Caco-2 (cell line): ENCODE results near the gene AP2S1. TPM values are rescaled to one million over a fixed set of nuclear protein-coding genes. Genes with fewer than 3 reads are reported as not detected.

ENCODE experiments used
- Bru-seq: library from RNA; stranded (reverse); fragments of 400-500 nt; gene quantifications from one replicate; lab custom pipeline; 2021; lab: Mats Ljungman, UMichigan
- BruChase-seq, 2 experiments: library from RNA; stranded (reverse); fragments of 400-500 nt; gene quantifications; one replicate each; lab custom pipeline; 2021; lab: Mats Ljungman, UMichigan
- BruUV-seq: library from RNA; stranded (reverse); fragments of 400-500 nt; replicated peaks from 2 replicates; lab custom pipeline; 2021; lab: Mats Ljungman, UMichigan
- CTCF ChIA-PET: fragments of 300-600 bp; sonication (Branson Sonifier 250); formaldehyde crosslinking; loops from one replicate; lab custom pipeline; 2022; ENCODE audit warnings: antibody characterized with exemption; lab: Charles Lee
- POLR2A ChIA-PET: fragments of 300-600 bp; sonication (Branson Sonifier 250); formaldehyde crosslinking; loops from one replicate; lab custom pipeline; 2022; ENCODE audit warnings: antibody characterized with exemption; lab: Charles Lee
- DNase-seq, 2 experiments: peaks; one replicate each; pipeline versions ENCODE4 v3.0.0 to v3.0.0-alpha.2; 2020 to 2022
- H3K27me3 ChIP-seq: replicated peaks from 2 replicates; pipeline ENCODE4 v1.6.0; 2011; ENCODE audit warnings: low read length; ENCODE audit not compliant: control insufficient read depth, insufficient read depth
- H3K36me3 ChIP-seq: 2 replicates; pipeline ENCODE4 v1.5.1; 2011; ENCODE audit warnings: low read length; ENCODE audit not compliant: control insufficient read depth, insufficient read depth
- H3K4me1 ChIP-seq: fragments of 250-450 bp; sonication (Bioruptor Pico); 2 replicates; pipeline ENCODE4 v1.5.1; 2020; ENCODE audit warnings: mild to moderate bottlenecking
- H3K4me3 ChIP-seq: 2 replicates; pipeline ENCODE4 v1.5.1; 2011; ENCODE audit warnings: low read depth, mild to moderate bottlenecking, control low read depth, low read length
- H3K9me3 ChIP-seq: fragments of 250-450 bp; sonication (Bioruptor Pico); 2 replicates; pipeline ENCODE4 v1.5.1; 2020; ENCODE audit warnings: mild to moderate bottlenecking, moderate library complexity
- H3K27ac Mint-ChIP-seq: one replicate; pipeline ENCODE4 v1.8.0; 2022; ENCODE audit warnings: mixed read lengths; ENCODE audit not compliant: unreplicated experiment
- H3K27me3 Mint-ChIP-seq: one replicate; pipeline ENCODE4 v1.8.0; 2022; ENCODE audit warnings: mixed read lengths; ENCODE audit not compliant: insufficient read depth, unreplicated experiment
- H3K36me3 Mint-ChIP-seq: one replicate; pipeline ENCODE4 v1.8.0; 2022; ENCODE audit warnings: mild to moderate bottlenecking, mixed read lengths; ENCODE audit not compliant: insufficient read depth, unreplicated experiment
- H3K4me1 Mint-ChIP-seq: one replicate; pipeline ENCODE4 v1.8.0; 2022; ENCODE audit warnings: low read depth, mixed read lengths; ENCODE audit not compliant: unreplicated experiment
- H3K4me3 Mint-ChIP-seq: one replicate; pipeline ENCODE4 v1.8.0; 2022; ENCODE audit warnings: mild to moderate bottlenecking, moderate library complexity, mixed read lengths; ENCODE audit not compliant: unreplicated experiment
- H3K9me3 Mint-ChIP-seq: one replicate; pipeline ENCODE4 v1.8.0; 2022; ENCODE audit warnings: mixed read lengths; ENCODE audit not compliant: unreplicated experiment
- intact Hi-C: fragments of 100-400 bp; cut with micrococcal nuclease; formaldehyde crosslinking; loops from one replicate; pipeline ENCODE4 v1.10.0; 2022; ENCODE audit not compliant: unreplicated experiment
- long read RNA-seq: library from polyadenylated mRNA; stranded (forward); transcript quantifications from one replicate; pipeline ENCODE4 v2.0.0, GENCODE V29; 2022
- total RNA-seq: library from RNA; stranded (reverse); gene quantifications from 2 replicates; pipeline ENCODE4 v1.2.3, GENCODE V29; 2022
- TF ChIP-seq, protein P1 (sequence below), 2 experiments: fragments of 200-600 bp in 1 of 2; IDR thresholded peaks; 1 replicate in 1 of 2; 2 replicates in 1 of 2; pipeline versions ENCODE4 v1.5.1 to v1.8.0; 2011 to 2022; ENCODE audit warnings: antibody characterized with exemption in 1 of 2, control low read depth in 1 of 2, inconsistent platforms in 1 of 2, low read depth in 1 of 2, low read length in 1 of 2, mild to moderate bottlenecking in 1 of 2, moderate library complexity in 1 of 2; ENCODE audit not compliant: insufficient read depth in 1 of 2, severe bottlenecking in 1 of 2, unreplicated experiment in 1 of 2

AP2S1 gene
- total RNA-seq (211 and 234 TPM in 2 replicates), Bru-seq, nascent RNA (percentile 64 among the genes with signal in this experiment), BruChase-seq, experiment 1, labeled RNA remaining after a 2-hour chase (percentile 71 among the genes with signal in this experiment), BruChase-seq, experiment 2, labeled RNA remaining after a 6-hour chase (percentile 83 among the genes with signal in this experiment)
- long read RNA-seq, transcript AP2S1-203 (4 exons, 636 nt): minor isoform, 9 of 247 reads
- long read RNA-seq, transcript AP2S1-202 (5 exons, 793 nt): minor isoform, 5 of 247 reads
- long read RNA-seq, transcript AP2S1-209 (5 exons, 898 nt): minor isoform, 7 of 247 reads
- long read RNA-seq, transcript AP2S1-201 (5 exons, 935 nt): major isoform, 211 of 247 reads
- long read RNA-seq, partial matches to known transcripts: 1 of 247 reads
- long read RNA-seq, other reads (novel, unspliced or antisense): 8 of 247 reads

DNA sequence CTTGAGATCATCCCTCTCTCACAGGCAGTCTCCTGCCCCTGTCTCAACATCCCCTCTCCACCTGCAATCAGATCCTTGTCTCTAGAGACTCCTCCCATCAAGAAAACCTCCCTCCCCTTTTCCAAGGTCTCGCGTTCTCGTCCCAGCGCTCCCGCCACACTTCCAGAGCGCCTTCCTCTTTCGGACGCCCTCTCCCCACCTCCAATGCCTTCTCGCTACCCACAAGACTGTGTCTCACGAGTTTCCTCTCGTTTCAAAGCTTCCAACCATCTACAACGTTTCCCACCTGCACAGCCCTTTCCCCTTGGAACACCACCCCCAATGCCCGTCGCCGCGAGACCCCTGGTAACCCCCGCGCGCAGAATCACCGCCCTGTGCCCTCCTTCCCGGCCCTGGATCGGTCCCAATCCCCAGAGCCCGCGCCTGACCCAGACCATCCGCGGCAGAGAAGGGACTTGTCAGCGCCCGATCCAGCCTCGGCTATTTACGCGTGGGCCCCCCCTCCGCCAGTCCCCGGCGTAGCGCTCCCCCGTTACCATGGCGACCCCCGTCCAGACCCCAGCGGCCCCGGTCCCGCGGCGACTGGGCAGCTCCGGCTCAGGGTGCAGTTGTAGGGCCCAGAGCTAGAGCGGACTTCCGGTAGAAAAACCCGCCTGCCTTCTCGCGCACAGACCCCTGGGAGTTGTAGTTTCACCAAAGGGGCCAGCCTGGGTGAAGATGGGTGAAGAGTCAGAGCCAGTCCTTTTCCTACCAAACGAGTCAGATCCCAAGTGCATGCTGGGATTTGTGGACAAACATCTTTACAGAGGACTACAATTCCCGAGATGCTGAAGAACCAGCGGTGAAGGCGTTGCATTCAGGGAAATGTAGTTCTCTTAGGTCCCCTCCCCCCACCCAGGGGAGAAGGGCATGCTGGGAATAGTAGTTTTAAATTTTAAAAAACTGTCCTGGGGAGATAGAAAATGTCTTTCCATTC, at the start of gene AP2S1:
Gene AP2S1 (minus strand): TSS at position 619 of the 976 bp plus-strand sequence. CDS start 80 bp downstream, at position 539.
- Mint-ChIP-seq H3K27ac (peak within 1 kb of the TSS; percentile 94), H3K36me3 (peaks cover 42% of the 10 kb centered on the region), H3K4me1 (peaks cover 28% of the 10 kb centered on the region), H3K27me3 (no peaks in the 10 kb centered on the region), H3K9me3 (no peaks in the 10 kb centered on the region), H3K4me3 (peak within 1 kb of the TSS; percentile 96)
- no peaks in the 10 kb centered on the region for H3K9me3 ChIP-seq
- intact Hi-C loops: loop anchor here (2.0 to 10.0 kb wide), 2 partner anchors 62 to 274 kb away; partner anchors contain the start of gene SLC1A5
- TF ChIP-seq, protein P1, sequence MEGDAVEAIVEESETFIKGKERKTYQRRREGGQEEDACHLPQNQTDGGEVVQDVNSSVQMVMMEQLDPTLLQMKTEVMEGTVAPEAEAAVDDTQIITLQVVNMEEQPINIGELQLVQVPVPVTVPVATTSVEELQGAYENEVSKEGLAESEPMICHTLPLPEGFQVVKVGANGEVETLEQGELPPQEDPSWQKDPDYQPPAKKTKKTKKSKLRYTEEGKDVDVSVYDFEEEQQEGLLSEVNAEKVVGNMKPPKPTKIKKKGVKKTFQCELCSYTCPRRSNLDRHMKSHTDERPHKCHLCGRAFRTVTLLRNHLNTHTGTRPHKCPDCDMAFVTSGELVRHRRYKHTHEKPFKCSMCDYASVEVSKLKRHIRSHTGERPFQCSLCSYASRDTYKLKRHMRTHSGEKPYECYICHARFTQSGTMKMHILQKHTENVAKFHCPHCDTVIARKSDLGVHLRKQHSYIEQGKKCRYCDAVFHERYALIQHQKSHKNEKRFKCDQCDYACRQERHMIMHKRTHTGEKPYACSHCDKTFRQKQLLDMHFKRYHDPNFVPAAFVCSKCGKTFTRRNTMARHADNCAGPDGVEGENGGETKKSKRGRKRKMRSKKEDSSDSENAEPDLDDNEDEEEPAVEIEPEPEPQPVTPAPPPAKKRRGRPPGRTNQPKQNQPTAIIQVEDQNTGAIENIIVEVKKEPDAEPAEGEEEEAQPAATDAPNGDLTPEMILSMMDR (IDR thresholded peaks at IDR 0.05; ENCODE audit: insufficient read depth in 1 of 2, low read depth in 1 of 2, low read length in 1 of 2, severe bottlenecking in 1 of 2, unreplicated experiment in 1 of 2): no peak
- TSS peak; percentile 63 for BruUV-seq
- peaks cover 8% of the 10 kb centered on the region; the same call in 1 of the 2 replicates for H3K4me1 ChIP-seq
- peak within 1 kb of the TSS; percentile 69 for H3K4me3 ChIP-seq
- ChIA-PET POLR2A (interaction anchor here (0.5 to 1.0 kb wide), 8 partner anchors 10 to 1358 kb away, joined by 3 to 7 read pairs (median 4); partner anchors contain the start of gene DACT3), CTCF (interaction anchor here (0.6 kb wide), 1 partner anchor 10 kb away, joined by 3 read pairs; no protein-coding TSS in a partner anchor)
- peak; percentile 98 to 99 for DNase-seq
- H3K36me3 ChIP-seq: no peaks in the 10 kb centered on the region; the same call in 1 of the 2 replicates
- no peaks in the 10 kb centered on the region for H3K27me3 ChIP-seq

- Mint-ChIP-seq H3K4me3 (no peak overlapping the region), H3K9me3 (no peaks in the 10 kb centered on the region), H3K36me3 (peaks cover 9% of the 10 kb centered on the region), H3K27ac (peak overlapping the region; percentile 29), H3K4me1 (peaks cover 51% of the 10 kb centered on the region), H3K27me3 (no peaks in the 10 kb centered on the region)
- POLR2A ChIA-PET: no interaction called here
- no peaks in the 10 kb centered on the region; the same call in none of the 2 replicates for H3K36me3 ChIP-seq
- no peak overlapping the region for H3K4me3 ChIP-seq
- intact Hi-C loops: no loop called here
- H3K4me1 ChIP-seq: peaks cover 48% of the 10 kb centered on the region
- no peak for DNase-seq
- H3K27me3 ChIP-seq: no peaks in the 10 kb centered on the region
- CTCF ChIA-PET: no interaction called here
- no peaks in the 10 kb centered on the region for H3K9me3 ChIP-seq
- no TSS peak for BruUV-seq
- TF ChIP-seq, protein P1 (IDR thresholded peaks at IDR 0.05; ENCODE audit: insufficient read depth in 1 of 2, low read depth in 1 of 2, low read length in 1 of 2, severe bottlenecking in 1 of 2, unreplicated experiment in 1 of 2): no peak
These were observed 49.7 kb upstream of the AP2S1 start for GRCh38 chr19:46900341-46900740.
